ENCODE data around the gene MEGF6. TPM values are rescaled to one million over a fixed set of nuclear protein-coding genes. Genes with fewer than 3 reads are reported as not detected.

The MEGF6 gene
- total RNA-seq, 1 experiment from 2014 or later, result 21.3 TPM

GRCh38 chr1:3450983-3451382 lies 160.3 kb downstream of the MEGF6 start:
- Histone ChIP-seq H2AFZ (ENCODE audit: low read length) (no peak overlapping the region), H3K9me3 (ENCODE audit: control insufficient read depth, low read depth, low read length) (no peaks in the 10 kb centered on the region), H2BK12ac (ENCODE audit: insufficient read length, low read depth, low read length) (no peak overlapping the region), H3K79me2 (ENCODE audit: insufficient read depth, low read length) (no peaks in the 10 kb centered on the region; the same call in 1 of the 2 replicates), H3K27me3 (ENCODE audit: insufficient read depth, low read length) (no peaks in the 10 kb centered on the region), H4K5ac (ENCODE audit: insufficient read length, low read depth, low read length) (no peak overlapping the region), H2BK15ac (ENCODE audit: low read depth, low read length) (no peak overlapping the region), H2BK5ac (ENCODE audit: insufficient read length, low read length) (no peak overlapping the region), H2AK5ac (ENCODE audit: insufficient read length, low read length) (no peak overlapping the region), H3K4ac (ENCODE audit: low read depth, low read length) (no peak overlapping the region), H3T11ph (ENCODE audit: low read length) (no peak overlapping the region), H4K8ac (replicated peaks; ENCODE audit: insufficient read length, low read depth, low read length) (no peak overlapping the region), H3K9ac (ENCODE audit: extremely low read depth, insufficient read length, low read length) (no peak overlapping the region), H2BK20ac (ENCODE audit: low read depth, low read length, poor library complexity, severe bottlenecking) (no peak overlapping the region), H3K4me1 (ENCODE audit: insufficient read depth, low read length) (no peaks in the 10 kb centered on the region), H3K23me2 (ENCODE audit: insufficient read length, low read depth, low read length, poor library complexity, severe bottlenecking) (peaks cover 3% of the 10 kb centered on the region), H3K79me1 (ENCODE audit: insufficient read depth, low read depth, low read length, poor library complexity, severe bottlenecking) (peaks cover 5% of the 10 kb centered on the region), H4K20me1 (ENCODE audit: control insufficient read depth, insufficient read depth, insufficient read length) (no peaks in the 10 kb centered on the region), H3K56ac (ENCODE audit: insufficient read length, low read depth, low read length) (no peak overlapping the region), H3K23ac (ENCODE audit: insufficient read length, low read depth, low read length) (no peak overlapping the region), H4K91ac (ENCODE audit: insufficient read length, low read depth, low read length) (no peak overlapping the region), H3K27ac (ENCODE audit: insufficient read length, low read depth, low read length) (no peak overlapping the region), H3K14ac (ENCODE audit: insufficient read depth, low read length) (no peak overlapping the region), H3K4me2 (ENCODE audit: insufficient read depth, insufficient read length, low read length) (no peak overlapping the region), H2BK120ac (ENCODE audit: low read depth, low read length, poor library complexity, severe bottlenecking) (no peak overlapping the region), H3K18ac (ENCODE audit: insufficient read length, low read depth, low read length) (no peak overlapping the region)
- WGBS (ENCODE audit: extremely low coverage, insufficient read length, low lambda C conversion rate), result no CpG with 5 or more reads among the region's 12 CpGs
- no peak for DNase-seq
- H3K27ac Mint-ChIP-seq, result no peak overlapping the region
- peaks cover 5 to 8% of the 10 kb centered on the region in 2 experiments; a peak in 3 of 4 replicates for H3K4me1 Mint-ChIP-seq
- H3K4me3 Mint-ChIP-seq, result no peak overlapping the region
- H3K9me3 Mint-ChIP-seq, result peaks cover 0 to 4% of the 10 kb centered on the region in 2 experiments; a peak in 2 of 5 replicates
- H3K36me3 Mint-ChIP-seq (ENCODE audit: insufficient read depth in 1 of 3, low read depth in 3 of 3), result no peaks in the 10 kb centered on the region
- TF ChIP-seq, protein P1, sequence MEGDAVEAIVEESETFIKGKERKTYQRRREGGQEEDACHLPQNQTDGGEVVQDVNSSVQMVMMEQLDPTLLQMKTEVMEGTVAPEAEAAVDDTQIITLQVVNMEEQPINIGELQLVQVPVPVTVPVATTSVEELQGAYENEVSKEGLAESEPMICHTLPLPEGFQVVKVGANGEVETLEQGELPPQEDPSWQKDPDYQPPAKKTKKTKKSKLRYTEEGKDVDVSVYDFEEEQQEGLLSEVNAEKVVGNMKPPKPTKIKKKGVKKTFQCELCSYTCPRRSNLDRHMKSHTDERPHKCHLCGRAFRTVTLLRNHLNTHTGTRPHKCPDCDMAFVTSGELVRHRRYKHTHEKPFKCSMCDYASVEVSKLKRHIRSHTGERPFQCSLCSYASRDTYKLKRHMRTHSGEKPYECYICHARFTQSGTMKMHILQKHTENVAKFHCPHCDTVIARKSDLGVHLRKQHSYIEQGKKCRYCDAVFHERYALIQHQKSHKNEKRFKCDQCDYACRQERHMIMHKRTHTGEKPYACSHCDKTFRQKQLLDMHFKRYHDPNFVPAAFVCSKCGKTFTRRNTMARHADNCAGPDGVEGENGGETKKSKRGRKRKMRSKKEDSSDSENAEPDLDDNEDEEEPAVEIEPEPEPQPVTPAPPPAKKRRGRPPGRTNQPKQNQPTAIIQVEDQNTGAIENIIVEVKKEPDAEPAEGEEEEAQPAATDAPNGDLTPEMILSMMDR (conservative IDR thresholded peaks at IDR 0.05), result no peak
- peaks cover 13% of the 10 kb centered on the region for H3K27me3 Mint-ChIP-seq (ENCODE audit: low read depth)
